22Rv1 (cell line): Measurements from ENCODE around the gene TMEM37.

ENCODE experiments used
- H3K27ac ChIP-seq: fragments of 450-650 bp; 2 replicates; pipeline ENCODE4 v1.5.1; 2017
- ZFX ChIP-seq: fragments of 450-650 bp; IDR thresholded peaks from 2 replicates; pipeline ENCODE4 v1.6.1; 2017; ENCODE audit warnings: antibody characterized with exemption, borderline replicate concordance
- TF ChIP-seq, protein P1 (sequence below): fragments of 450-650 bp; IDR thresholded peaks from 2 replicates; pipeline ENCODE4 v1.5.1; 2017; ENCODE audit warnings: mild to moderate bottlenecking

Gene TMEM37

DNA sequence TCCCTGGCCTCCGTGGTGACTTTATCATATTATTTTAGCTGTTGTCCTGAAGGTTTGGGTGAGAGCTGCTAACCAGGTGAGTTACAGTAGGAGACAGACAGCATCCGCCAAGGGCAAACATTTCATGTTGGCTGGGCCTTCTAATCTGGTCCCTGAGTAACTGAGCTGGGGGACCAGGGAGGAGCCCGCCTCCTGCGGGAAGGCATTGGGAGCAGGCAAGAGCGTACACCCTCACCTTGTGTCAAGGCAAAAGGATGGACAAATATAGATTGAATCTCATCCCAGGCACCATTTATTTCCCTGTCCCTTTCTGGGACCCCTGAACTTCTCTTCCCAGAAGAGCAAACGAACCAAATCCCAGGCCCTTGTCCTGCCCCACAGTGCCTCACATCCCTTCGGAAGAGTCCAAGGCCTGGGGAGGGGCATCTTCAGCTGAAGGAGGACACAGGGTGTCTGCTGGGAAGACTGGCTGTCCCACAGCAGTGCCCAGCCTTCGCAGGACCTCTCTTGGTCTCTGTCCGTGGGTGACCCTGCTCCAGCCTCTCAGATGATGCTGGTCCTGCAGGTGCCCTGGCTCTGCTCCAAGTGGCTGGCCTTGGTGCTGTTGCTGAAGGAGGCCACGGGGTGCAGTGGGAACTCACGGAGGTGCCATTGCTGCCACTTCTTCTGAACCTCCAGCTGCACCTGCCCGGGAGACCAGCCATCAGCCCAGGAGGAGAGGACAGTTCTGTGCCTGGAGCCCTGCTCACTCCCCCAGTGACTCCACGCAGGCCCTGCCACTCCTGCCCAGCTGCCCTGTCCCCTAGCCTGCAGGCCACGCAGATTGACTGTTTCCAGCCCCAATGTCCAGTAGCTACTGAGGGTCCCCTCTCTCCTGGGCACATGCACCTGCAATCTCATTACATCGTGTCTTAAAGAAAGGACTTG lies 8.2 kb downstream of the TMEM37 start:
- TF ChIP-seq ZFX = no peak
- TF ChIP-seq, protein P1, sequence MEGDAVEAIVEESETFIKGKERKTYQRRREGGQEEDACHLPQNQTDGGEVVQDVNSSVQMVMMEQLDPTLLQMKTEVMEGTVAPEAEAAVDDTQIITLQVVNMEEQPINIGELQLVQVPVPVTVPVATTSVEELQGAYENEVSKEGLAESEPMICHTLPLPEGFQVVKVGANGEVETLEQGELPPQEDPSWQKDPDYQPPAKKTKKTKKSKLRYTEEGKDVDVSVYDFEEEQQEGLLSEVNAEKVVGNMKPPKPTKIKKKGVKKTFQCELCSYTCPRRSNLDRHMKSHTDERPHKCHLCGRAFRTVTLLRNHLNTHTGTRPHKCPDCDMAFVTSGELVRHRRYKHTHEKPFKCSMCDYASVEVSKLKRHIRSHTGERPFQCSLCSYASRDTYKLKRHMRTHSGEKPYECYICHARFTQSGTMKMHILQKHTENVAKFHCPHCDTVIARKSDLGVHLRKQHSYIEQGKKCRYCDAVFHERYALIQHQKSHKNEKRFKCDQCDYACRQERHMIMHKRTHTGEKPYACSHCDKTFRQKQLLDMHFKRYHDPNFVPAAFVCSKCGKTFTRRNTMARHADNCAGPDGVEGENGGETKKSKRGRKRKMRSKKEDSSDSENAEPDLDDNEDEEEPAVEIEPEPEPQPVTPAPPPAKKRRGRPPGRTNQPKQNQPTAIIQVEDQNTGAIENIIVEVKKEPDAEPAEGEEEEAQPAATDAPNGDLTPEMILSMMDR = no peak
- H3K27ac ChIP-seq = no peak overlapping the region

GRCh38 chr2:119440501-119440870 lies 8.8 kb downstream of the TMEM37 start:
- TF ChIP-seq, protein P1 = no peak
- TF ChIP-seq ZFX = no peak
- H3K27ac ChIP-seq = no peak overlapping the region

- H3K27ac ChIP-seq = no peak overlapping the region
- TF ChIP-seq, protein P1 = no peak
Measured at GRCh38 chr2:119440873-119441272, 9.2 kb downstream of the TMEM37 start.

GRCh38 chr2:119441376-119442225 lies 9.9 kb downstream of the TMEM37 start:
- no peak for TF ChIP-seq ZFX
- TF ChIP-seq, protein P1 = no peak
- no peak overlapping the region for H3K27ac ChIP-seq

DNA sequence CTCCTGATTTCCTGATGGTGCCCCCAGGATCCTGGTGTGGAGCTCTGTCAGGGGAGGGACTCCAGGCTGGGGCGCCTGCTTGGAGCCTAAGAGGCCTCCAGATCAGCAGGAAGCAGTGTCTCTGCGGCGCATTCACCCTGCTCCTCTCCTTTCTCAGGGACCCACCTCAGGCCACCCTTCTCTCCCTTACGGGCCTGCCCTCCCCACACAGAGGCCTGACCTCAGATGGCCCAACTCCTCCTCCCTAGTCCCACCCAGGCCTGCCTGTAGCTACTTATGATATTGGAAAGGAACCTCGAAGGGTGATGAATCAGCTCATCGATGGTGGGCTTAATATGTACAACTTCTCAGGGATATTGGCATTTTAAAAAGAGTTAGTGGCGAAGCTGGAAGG lies 10.6 kb downstream of the TMEM37 start:
- no peak for TF ChIP-seq ZFX
- TF ChIP-seq, protein P1 = no peak
- no peak overlapping the region for H3K27ac ChIP-seq

GRCh38 chr2:119442850-119443249 lies 11.2 kb downstream of the TMEM37 start:
- H3K27ac ChIP-seq = no peak overlapping the region
- TF ChIP-seq, protein P1 = no peak
- TF ChIP-seq ZFX = no peak

DNA sequence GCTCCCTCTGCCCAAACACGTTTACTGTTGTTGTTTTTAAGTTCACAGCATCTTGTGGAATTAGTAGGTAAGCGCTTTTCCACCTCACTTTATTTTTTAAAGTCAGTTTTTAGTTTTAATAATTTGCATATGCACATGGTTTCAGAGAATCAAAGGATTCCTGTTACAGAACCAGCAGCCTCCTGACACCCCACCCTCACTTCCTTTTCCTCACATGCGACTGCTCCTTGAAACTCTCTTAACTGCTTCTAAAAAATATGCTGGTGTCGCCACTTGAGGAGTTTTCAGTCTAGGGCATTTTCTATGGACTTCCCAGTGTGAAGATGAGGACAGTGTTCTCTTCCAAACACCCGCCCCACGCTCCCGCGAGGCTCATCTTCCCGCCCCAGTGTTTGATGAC lies 14.4 kb downstream of the TMEM37 start:
- TF ChIP-seq, protein P1 = no peak
- no peak for TF ChIP-seq ZFX
- H3K27ac ChIP-seq = no peak overlapping the region
